ENCODE data around the gene MRPS12. TPM values are rescaled to one million over a fixed set of nuclear protein-coding genes. Genes with fewer than 3 reads are reported as not detected.

The MRPS12 gene
- polyA plus RNA-seq, 3 donors: 17.2 to 81.5 (median 73.0) TPM

DNA sequence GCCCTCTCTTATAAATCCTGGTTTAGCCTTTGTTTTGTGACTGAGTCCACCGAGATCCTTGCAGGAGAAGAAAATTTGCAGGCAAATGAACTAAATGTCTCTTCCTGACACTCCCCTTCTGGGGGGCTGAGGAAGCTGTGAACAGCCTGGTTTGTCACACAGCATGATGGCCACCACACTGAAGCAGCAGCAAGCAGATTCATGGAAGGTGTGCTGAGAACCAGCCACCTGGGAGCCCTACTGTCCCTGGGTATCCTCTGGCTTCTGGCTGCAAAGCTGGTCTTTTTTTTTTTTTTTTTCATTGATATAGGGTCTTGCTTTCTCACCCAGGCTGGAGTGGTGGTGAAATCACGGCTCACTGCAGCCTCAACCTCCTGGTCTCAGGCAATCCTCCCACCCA, 11.2 kb downstream of the MRPS12 start:
- no peak overlapping the region for H2AFZ ChIP-seq (ENCODE audit: insufficient read depth, low read depth, low read length, poor library complexity, severe bottlenecking)
- Mint-ChIP-seq H3K4me1 (peaks cover 13% of the 10 kb centered on the region), H3K36me3 (no peaks in the 10 kb centered on the region), H3K27me3 (ENCODE audit: low read depth in 3 of 3) (peaks cover 6 to 8% (median 7%) of the 10 kb centered on the region in 3 donors), H3K9me3 (peaks cover 0 to 1% (median 0%) of the 10 kb centered on the region in 7 donors), H3K4me3 (no peak overlapping the region), H3K27ac (no peak overlapping the region)
- no CpG with 5 or more reads among the region's 2 CpGs for WGBS (ENCODE audit: insufficient coverage)
- no peak overlapping the region for H3K4me2 ChIP-seq (replicated peaks; ENCODE audit: extremely low read depth, low read length, poor library complexity, severe bottlenecking)
- no peaks in the 10 kb centered on the region for H3K9me3 ChIP-seq (replicated peaks in 1 of 2; ENCODE audit: control insufficient read depth in 1 of 2, insufficient read depth in 1 of 2, low read length in 2 of 2)
- no peaks in the 10 kb centered on the region for H3K79me2 ChIP-seq (ENCODE audit: insufficient read depth, low read length)
- peaks cover 0 to 2% of the 10 kb centered on the region in 2 donors for H3K4me1 ChIP-seq (ENCODE audit: control insufficient read depth in 1 of 2, insufficient read depth in 2 of 2, low read length in 2 of 2)
- no peak overlapping the region for H3K4me3 ChIP-seq (replicated peaks in 1 of 3; ENCODE audit: low read depth in 2 of 3, low read length in 3 of 3)
- no peaks in the 10 kb centered on the region for H3K27me3 ChIP-seq (ENCODE audit: control insufficient read depth in 2 of 2, insufficient read depth in 2 of 2, low read length in 2 of 2)
- no peak overlapping the region for H3K27ac ChIP-seq (ENCODE audit: low read depth in 1 of 2, low read length in 2 of 2)
- DNase-seq: no peak
- intact Hi-C loops (cut with micrococcal nuclease): no loop called here
- TF ChIP-seq, protein P1, sequence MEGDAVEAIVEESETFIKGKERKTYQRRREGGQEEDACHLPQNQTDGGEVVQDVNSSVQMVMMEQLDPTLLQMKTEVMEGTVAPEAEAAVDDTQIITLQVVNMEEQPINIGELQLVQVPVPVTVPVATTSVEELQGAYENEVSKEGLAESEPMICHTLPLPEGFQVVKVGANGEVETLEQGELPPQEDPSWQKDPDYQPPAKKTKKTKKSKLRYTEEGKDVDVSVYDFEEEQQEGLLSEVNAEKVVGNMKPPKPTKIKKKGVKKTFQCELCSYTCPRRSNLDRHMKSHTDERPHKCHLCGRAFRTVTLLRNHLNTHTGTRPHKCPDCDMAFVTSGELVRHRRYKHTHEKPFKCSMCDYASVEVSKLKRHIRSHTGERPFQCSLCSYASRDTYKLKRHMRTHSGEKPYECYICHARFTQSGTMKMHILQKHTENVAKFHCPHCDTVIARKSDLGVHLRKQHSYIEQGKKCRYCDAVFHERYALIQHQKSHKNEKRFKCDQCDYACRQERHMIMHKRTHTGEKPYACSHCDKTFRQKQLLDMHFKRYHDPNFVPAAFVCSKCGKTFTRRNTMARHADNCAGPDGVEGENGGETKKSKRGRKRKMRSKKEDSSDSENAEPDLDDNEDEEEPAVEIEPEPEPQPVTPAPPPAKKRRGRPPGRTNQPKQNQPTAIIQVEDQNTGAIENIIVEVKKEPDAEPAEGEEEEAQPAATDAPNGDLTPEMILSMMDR (IDR thresholded peaks at IDR 0.05): no peak
- no peak overlapping the region for H3K9ac ChIP-seq (ENCODE audit: insufficient read depth, low read length, poor library complexity, severe bottlenecking)
- H3K36me3 ChIP-seq (replicated peaks in 1 of 2; ENCODE audit: control insufficient read depth in 1 of 2, insufficient read depth in 2 of 2, low read length in 2 of 2): no peaks in the 10 kb centered on the region
- no peaks in the 10 kb centered on the region for H4K20me1 ChIP-seq (ENCODE audit: insufficient read depth, low read length)

DNA sequence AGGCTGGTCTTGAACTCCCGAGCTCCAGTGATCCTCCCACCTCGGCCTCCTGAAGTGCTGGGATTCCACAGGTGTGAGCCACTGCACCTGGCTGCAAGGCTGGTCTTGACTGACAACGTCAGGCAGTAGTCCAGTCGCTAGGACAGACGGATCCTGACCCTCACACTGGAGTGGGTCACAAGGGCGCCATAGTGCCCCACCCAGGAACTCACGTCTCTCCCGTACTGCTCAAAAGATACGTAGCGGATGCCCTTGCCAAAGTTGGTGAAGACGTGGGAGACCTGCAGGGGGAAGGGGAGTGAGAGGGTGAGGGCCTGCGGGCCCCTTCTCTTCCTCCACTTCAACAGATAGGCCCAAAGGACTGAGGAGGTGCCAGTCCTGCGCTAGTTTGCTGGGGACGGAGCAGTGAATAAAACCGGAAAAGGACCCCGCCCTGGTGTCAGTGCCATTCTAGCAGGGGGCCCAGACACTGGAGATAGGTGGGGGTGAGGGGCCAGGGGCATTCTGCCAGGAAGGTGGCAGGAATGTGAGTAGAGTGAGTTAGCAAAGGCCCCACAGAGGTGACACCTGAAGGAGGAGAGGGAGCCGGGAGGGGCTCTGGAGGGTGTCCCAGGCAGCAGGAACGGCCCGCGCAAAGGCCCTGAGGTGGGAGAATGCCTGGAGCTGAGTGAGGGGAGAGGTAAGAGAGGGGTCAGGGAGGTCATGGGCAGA, 11.9 kb downstream of the MRPS12 start:
- intact Hi-C loops (cut with micrococcal nuclease): no loop called here
- Histone ChIP-seq H3K9me3 (replicated peaks in 1 of 2; ENCODE audit: control insufficient read depth in 1 of 2, insufficient read depth in 1 of 2, low read length in 2 of 2) (no peaks in the 10 kb centered on the region), H2AFZ (ENCODE audit: insufficient read depth, low read depth, low read length, poor library complexity, severe bottlenecking) (no peak overlapping the region), H3K27me3 (ENCODE audit: control insufficient read depth in 2 of 2, insufficient read depth in 2 of 2, low read length in 2 of 2) (no peaks in the 10 kb centered on the region), H3K4me3 (replicated peaks in 1 of 3; ENCODE audit: low read depth in 2 of 3, low read length in 3 of 3) (no peak overlapping the region), H3K4me1 (ENCODE audit: control insufficient read depth in 1 of 2, insufficient read depth in 2 of 2, low read length in 2 of 2) (peaks cover 0 to 2% of the 10 kb centered on the region in 2 donors), H3K9ac (ENCODE audit: insufficient read depth, low read length, poor library complexity, severe bottlenecking) (no peak overlapping the region), H3K4me2 (replicated peaks; ENCODE audit: extremely low read depth, low read length, poor library complexity, severe bottlenecking) (no peak overlapping the region), H3K79me2 (ENCODE audit: insufficient read depth, low read length) (no peaks in the 10 kb centered on the region), H4K20me1 (ENCODE audit: insufficient read depth, low read length) (no peaks in the 10 kb centered on the region), H3K36me3 (replicated peaks in 1 of 2; ENCODE audit: control insufficient read depth in 1 of 2, insufficient read depth in 2 of 2, low read length in 2 of 2) (no peaks in the 10 kb centered on the region), H3K27ac (ENCODE audit: low read depth in 1 of 2, low read length in 2 of 2) (no peak overlapping the region)
- WGBS (ENCODE audit: insufficient coverage): 96% methylated on average over 14 of the region's 20 CpGs
- H3K4me1 Mint-ChIP-seq: peaks cover 13% of the 10 kb centered on the region
- no peaks in the 10 kb centered on the region for H3K36me3 Mint-ChIP-seq
- H3K4me3 Mint-ChIP-seq: no peak overlapping the region
- no peak for DNase-seq
- H3K27ac Mint-ChIP-seq: no peak overlapping the region
- peaks cover 7 to 8% (median 7%) of the 10 kb centered on the region in 3 donors for H3K27me3 Mint-ChIP-seq (ENCODE audit: low read depth in 3 of 3)
- H3K9me3 Mint-ChIP-seq: peaks cover 0 to 1% (median 0%) of the 10 kb centered on the region in 7 donors
- TF ChIP-seq, protein P1 (IDR thresholded peaks at IDR 0.05): no peak
